RWPE2 (cell line): Measurements from ENCODE around the gene UFSP2.

Source experiments
- ATAC-seq: fragments of 200-7000 bp; cut with Tn5 transposase; 3 replicates; pipeline ENCODE4 v1.9.1; 2021; ENCODE audit warnings: low read depth
- DNase-seq: peaks from one replicate; pipeline ENCODE4 v3.0.0-alpha.2; 2020; ENCODE audit warnings: low spot score
- H3K27ac ChIP-seq: fragments of 450-650 bp; 2 replicates; pipeline ENCODE4 v1.5.1; 2017; ENCODE audit warnings: mild to moderate bottlenecking; ENCODE audit not compliant: poor library complexity, severe bottlenecking
- H3K27me3 ChIP-seq: fragments of 250-450 bp; sonication (Bioruptor Pico); 2 replicates; pipeline ENCODE4 v1.5.1; 2021; ENCODE audit warnings: mild to moderate bottlenecking, moderate library complexity; ENCODE audit not compliant: insufficient read depth, poor library complexity, severe bottlenecking
- H3K36me3 ChIP-seq: fragments of 250-450 bp; sonication (Bioruptor Pico); 2 replicates; pipeline ENCODE4 v1.5.1; 2020; ENCODE audit warnings: low read depth, mild to moderate bottlenecking, moderate library complexity
- H3K4me1 ChIP-seq: fragments of 250-450 bp; sonication (Bioruptor Pico); 2 replicates; pipeline ENCODE4 v1.5.1; 2021; ENCODE audit warnings: mild to moderate bottlenecking, moderate library complexity; ENCODE audit not compliant: insufficient read depth, poor library complexity, severe bottlenecking
- H3K4me3 ChIP-seq: fragments of 250-450 bp; sonication (Bioruptor Pico); 2 replicates; pipeline ENCODE4 v1.5.1; 2021; ENCODE audit warnings: mild to moderate bottlenecking, moderate library complexity; ENCODE audit not compliant: severe bottlenecking
- H3K9me3 ChIP-seq: fragments of 250-450 bp; sonication (Bioruptor Pico); 2 replicates; pipeline ENCODE4 v1.5.1; 2021; ENCODE audit warnings: mild to moderate bottlenecking, moderate library complexity; ENCODE audit not compliant: severe bottlenecking
- TF ChIP-seq, protein P1 (sequence below): fragments of 450-650 bp; IDR thresholded peaks from one replicate; pipeline ENCODE4 v1.5.1; 2017; ENCODE audit warnings: mild to moderate bottlenecking, moderate library complexity; ENCODE audit not compliant: poor library complexity, severe bottlenecking

UFSP2 gene

GRCh38 chr4:185421366-185422124, 4.2 kb downstream of the UFSP2 start:
- Histone ChIP-seq H3K27ac (no peak overlapping the region), H3K4me3 (no peak overlapping the region), H3K36me3 (peaks cover 38% of the 10 kb centered on the region), H3K27me3 (no peaks in the 10 kb centered on the region), H3K9me3 (no peaks in the 10 kb centered on the region), H3K4me1 (peaks cover 6% of the 10 kb centered on the region)
- TF ChIP-seq, protein P1, sequence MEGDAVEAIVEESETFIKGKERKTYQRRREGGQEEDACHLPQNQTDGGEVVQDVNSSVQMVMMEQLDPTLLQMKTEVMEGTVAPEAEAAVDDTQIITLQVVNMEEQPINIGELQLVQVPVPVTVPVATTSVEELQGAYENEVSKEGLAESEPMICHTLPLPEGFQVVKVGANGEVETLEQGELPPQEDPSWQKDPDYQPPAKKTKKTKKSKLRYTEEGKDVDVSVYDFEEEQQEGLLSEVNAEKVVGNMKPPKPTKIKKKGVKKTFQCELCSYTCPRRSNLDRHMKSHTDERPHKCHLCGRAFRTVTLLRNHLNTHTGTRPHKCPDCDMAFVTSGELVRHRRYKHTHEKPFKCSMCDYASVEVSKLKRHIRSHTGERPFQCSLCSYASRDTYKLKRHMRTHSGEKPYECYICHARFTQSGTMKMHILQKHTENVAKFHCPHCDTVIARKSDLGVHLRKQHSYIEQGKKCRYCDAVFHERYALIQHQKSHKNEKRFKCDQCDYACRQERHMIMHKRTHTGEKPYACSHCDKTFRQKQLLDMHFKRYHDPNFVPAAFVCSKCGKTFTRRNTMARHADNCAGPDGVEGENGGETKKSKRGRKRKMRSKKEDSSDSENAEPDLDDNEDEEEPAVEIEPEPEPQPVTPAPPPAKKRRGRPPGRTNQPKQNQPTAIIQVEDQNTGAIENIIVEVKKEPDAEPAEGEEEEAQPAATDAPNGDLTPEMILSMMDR, result no peak
- DNase-seq (no peak), ATAC-seq (no peak)

DNA sequence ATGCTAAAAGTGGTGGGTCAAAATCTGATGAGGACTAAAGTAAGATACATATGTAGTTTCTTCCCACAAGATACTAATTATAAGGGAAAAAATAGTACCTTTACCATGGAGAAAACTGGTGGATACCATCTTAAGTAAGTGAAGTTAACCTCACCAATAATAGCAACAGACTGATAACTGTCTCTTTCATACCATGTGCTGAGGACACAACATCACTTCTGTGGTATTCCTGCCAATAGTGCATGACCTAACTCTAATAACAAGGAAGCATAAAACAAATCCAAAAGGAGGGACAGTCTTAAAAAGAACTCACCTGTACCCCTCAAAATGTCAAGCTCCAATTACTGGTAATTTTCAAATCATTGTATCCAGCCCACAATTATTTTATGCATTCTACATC, 8.8 kb downstream of the UFSP2 start:
- H3K9me3 ChIP-seq, result no peaks in the 10 kb centered on the region
- ATAC-seq (no peak), DNase-seq (no peak)
- H3K4me3 ChIP-seq, result no peak overlapping the region
- no peaks in the 10 kb centered on the region for H3K4me1 ChIP-seq
- no peak overlapping the region for H3K27ac ChIP-seq
- peaks cover 69% of the 10 kb centered on the region for H3K36me3 ChIP-seq
- TF ChIP-seq, protein P1, result no peak
- H3K27me3 ChIP-seq, result no peaks in the 10 kb centered on the region

GRCh38 chr4:185412412-185412811, 13.4 kb downstream of the UFSP2 start:
- Histone ChIP-seq H3K27me3 (no peaks in the 10 kb centered on the region), H3K9me3 (no peaks in the 10 kb centered on the region), H3K27ac (no peak overlapping the region), H3K4me3 (no peak overlapping the region), H3K36me3 (peaks cover 67% of the 10 kb centered on the region), H3K4me1 (no peaks in the 10 kb centered on the region)
- ATAC-seq (no peak), DNase-seq (no peak)
- TF ChIP-seq, protein P1, result no peak

DNA sequence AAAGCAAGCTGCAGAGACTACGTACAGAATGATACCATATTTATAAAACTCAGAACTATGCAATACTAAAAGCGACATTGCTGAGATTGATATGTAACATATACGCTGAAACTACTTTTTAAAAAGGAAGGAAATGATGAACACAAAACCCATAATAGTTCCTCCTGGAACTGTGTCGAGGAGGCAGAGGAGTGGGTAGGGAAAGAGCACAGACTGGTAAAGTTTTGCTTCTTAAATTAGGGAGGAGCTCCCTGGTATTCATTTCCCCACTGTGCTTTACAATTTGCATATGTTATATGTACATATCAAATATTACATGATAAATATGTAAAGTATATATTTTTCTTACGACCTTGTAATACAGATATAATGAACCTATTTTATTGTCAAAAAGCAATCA, 13.9 kb downstream of the UFSP2 start:
- Histone ChIP-seq H3K4me1 (no peaks in the 10 kb centered on the region), H3K9me3 (no peaks in the 10 kb centered on the region), H3K36me3 (peaks cover 67% of the 10 kb centered on the region), H3K4me3 (no peak overlapping the region), H3K27me3 (no peaks in the 10 kb centered on the region), H3K27ac (no peak overlapping the region)
- no peak for DNase-seq
- no peak for ATAC-seq
- TF ChIP-seq, protein P1, result no peak

DNA sequence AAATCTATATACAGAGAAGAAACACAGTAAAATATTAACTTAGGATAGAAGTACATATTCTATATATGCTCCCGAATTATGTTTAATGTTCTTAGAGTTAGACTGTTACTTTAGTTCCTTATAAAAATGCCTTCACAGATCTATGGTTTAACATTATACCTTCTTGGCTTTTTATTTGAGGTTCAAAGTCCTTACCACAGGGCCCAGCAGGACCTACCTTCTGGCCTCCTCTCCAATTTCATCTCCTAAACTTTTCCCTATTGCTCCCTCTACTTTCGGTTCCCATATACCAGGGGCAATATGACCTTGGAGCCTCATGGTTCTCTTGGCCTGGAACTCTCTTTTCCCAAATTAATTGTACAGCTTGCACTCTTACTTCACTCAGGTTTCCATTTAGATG, 17.3 kb downstream of the UFSP2 start:
- DNase-seq, result no peak
- Histone ChIP-seq H3K27me3 (no peaks in the 10 kb centered on the region), H3K36me3 (peaks cover 49% of the 10 kb centered on the region), H3K4me3 (no peak overlapping the region), H3K27ac (no peak overlapping the region), H3K9me3 (no peaks in the 10 kb centered on the region), H3K4me1 (no peaks in the 10 kb centered on the region)
- ATAC-seq, result no peak
- TF ChIP-seq, protein P1, result no peak
